NCI-H345 (cell line): ENCODE results near the gene CALML6.
"Not testable (repeated sequence)": the region's sequence is repeated elsewhere in the genome, so short reads cannot be mapped to it uniquely, and the experiment has no call there.

ENCODE experiments used
- DNase-seq: peaks from one replicate; lab custom pipeline; 2025; lab: John Stamatoyannopoulos, UW

The CALML6 gene

DNA sequence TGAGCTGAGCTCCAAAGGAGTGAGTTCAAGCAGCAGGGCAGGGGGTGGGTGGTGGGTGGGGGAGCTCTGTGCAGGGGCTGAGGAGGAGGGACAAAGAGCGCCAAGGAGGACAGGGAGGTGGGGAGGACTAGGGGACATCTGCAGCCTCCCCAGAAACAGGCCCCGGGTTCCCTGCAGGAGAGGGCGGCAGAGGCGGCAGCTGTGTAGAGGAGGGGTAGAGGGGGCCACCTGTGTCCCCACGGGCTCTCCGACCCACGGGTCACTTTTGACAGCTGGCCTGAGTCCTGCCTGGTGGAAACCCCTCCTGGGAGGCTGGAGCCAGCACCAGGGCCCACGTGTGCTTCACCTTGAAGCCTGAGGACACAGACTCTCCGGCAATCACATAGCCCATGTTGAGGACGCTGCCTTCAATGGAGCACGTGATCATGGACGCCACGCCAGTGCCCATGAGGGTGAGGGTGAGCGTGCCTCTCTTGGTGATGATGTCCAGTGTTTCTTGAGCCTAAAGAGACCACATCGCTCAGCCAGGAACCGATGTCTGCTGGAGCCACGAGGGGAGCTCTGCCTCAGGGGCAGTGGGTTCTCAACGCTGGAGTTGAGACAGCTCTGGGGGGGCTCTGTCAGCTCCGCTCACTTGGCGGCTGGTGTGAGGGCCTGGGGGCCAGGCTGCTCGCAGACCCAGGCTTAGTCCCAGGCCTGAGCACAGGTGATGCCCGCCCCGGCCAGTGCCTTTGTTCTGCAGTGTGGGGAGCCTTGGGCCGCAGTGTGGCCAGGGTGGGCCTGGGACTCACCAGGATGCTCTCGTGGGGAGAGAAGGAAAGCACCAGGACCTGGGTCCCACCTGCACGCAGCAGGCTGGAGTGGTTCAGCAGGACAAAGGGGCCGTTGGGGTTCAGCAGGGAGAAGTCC is 10.6 kb downstream of the CALML6 start:
- no peak for DNase-seq

DNA sequence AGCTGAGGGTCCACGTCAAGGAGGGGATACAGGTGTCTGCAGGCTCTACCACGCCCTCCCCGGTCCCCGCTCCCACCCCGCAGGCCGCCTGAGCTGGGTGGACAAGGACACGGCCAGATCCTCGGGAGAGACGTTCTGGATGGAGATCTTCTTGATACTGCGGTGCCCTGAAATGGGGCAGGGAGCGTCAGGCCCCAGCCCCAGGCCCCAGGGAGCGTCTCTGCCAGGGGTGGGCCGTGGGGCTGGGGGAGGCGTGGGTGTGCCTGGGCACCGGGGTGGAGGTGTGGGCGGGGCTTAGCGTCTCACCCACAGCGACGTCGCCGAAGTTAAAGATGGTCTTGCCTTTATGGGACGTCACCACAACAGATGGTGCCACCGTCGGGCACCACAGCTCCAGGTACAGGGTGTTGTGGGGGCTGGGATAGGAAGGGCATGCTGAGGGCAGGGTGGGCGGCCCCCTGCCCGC is 11.3 kb downstream of the CALML6 start:
- DNase-seq = no peak

DNA sequence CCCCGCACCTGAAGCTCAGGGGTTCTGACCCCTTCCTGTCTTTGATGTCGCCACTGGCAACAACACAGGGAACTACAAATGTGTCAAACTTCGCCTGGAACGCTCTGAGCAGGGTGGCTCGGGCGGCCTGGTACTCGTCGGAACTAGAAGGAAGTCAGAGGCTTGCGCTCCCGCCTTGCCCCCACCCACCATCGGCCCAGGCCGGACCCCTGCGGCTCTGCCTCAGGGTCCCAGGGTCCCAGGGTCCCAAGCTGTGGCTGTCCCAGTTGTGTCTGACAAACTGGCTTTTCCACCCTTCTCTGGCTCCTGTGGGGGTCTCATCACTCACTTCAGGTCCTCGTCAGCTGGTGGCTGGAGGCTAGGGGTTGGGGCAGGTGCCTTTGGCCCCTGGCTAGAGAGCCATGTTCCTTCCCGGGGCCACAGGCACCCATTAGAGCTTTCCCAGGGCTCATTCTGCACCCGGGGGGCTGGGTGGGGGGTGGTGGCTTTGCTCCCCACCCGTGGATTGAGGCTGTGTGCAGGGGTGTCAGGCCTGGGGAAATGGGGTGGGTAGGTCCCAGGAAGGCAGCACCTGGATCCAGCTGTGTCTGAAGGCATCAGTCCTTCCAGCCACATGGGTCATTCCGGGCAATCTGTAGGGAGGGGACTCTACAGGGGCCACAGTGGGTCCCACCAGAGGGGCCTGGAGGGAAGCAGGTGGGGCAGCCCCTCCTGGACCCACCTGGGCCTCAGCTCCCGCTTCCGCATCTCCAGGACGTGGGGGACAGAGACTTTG is 12.0 kb downstream of the CALML6 start:
- DNase-seq = no peak

DNA sequence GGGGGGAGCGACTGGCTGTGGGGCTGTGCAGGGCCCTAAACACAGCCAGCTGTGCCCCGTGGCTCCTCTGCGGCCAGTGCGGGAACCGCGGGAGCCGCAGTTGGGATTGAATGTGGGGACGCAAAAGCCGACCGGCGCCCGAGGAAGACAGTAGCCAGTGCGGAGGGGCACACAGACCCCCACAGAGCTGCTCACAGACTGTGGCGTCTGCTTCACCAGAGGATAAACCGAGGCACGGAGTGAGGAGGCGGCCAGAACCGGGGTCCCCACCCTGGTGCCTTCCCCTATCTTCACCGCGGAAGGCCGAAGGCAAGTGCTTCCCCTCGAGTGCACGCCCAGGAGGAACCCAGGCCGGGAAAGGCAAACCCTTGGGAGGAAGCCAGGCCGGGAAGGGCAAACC is 12.7 kb downstream of the CALML6 start:
- no peak for DNase-seq

DNA sequence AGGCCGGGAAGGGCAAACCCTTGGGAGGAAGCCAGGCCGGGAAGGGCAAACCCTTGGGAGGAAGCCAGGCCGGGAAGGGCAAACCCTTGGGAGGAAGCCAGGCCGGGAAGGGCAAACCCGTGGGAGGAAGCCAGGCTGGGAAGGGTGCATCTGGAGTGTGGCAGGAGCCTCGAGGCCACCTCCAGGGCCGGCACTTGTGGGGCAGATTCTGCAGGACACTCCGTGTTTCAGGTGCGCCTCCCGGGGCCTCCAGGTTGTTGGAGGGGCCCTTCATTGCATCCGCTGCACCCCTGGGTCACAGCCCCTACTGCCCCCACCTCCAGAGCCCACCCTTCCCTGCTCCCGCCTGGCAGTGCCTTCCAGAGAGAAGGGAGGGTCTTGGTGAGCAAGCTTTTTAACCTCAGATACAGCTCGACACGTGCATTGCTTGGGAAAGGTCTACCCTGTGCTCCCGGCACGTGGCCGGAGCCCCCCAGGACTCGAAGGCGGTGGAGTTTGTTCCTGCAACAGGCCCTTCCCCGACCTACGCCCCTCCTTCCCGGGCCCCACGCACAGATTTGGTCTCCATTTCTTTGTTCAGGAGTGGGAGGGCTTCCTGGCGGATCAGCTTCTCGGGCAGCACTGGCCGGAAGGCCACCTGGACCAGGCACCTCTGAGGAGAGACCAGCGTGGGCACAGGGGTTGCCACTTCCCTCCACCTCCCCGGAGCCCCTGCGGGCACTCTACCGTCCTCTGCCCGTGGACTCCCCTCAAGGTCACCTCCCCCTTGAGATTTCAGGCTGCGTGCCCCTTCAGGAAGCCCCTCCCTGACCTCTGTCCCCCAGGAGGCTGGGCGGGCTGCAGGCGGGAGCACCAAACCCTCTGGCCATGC is 13.4 kb downstream of the CALML6 start:
- DNase-seq = no peak

DNA sequence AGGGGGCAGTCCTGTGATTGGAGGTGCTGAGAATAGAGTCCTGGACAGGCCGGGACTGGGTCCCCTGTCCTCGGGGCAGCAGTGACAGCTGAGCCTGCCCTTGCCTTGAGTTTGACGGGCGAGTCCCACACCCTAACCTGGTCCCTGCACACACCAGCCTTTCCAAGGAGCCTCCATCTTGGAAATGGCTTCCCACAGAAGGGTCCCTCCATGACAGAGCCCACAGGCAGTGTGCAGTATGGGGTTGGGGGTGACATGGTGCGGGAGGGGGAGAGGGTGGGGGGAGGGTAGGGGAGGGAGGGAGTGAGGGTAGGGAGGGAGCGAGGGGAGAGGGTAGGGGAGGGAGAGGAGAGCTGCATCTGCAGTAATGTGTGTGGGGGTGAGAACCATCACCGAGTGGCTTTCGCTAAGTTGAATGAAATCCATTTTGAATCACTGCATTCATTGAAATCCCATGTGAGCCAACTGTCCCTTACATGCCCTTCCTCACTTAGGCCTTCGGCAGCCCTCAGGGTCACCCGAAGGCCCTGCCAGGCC is 14.1 kb downstream of the CALML6 start:
- no peak for DNase-seq

DNA sequence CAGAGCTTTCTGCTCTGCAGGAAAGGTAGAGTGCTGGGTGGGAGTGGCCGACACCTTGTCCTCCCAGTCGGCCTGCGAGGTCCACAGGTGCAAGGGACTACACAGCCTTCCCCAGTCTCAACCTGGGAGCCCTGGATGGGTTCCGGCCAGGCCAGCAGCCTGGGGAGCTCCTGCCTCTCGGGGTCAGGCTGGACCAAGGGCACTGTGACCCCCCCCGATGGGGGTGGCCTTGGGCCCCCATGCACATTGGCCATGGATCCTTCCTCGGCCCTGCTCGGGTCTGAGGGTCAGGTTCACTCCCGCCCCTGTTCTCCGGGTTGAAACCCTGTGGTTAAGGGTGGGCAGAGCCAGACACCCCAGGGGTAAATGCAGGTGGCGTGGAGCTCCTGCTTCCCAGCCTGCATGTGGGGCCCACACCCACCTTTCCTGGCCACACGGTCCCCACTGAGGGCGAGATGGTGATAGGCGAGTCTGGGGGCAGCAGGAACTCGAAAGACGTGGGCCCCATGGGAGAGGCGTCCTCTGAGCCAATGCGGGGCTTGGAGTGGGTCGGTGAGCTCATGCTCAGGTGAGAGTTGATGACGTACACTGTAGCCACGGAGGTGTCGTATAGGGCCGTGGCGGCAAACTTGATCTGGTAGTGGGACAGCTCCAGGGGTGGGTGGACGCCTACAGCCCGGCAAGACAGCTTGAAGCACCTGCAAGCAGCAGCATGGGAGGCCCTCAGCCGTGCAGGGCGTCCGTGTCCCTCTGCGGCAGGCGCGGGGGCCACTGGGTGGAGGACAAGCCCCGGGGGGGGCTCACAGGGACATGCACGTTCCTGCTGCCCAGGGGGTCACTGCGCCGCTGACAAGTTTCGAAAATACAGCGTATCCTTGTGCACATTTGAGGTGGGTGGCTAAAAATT is 14.8 kb downstream of the CALML6 start:
- no peak for DNase-seq

DNA sequence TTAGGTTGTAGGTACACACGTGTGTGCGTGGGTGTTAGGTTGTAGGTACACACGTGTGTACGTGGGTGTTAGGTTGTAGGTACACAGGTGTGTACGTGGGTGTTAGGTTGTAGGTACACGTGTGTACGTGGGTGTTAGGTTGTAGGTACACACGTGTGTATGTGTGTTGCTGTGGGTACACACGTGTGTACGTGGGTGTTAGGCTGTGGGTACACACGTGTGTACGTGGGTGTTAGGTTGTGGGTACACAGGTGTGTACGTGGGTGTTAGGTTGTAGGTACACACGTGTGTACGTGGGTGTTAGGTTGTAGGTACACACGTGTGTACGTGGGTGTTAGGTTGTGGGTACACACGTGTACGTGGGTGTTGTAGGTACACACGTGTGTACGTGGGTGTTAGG is 19.8 kb downstream of the CALML6 start:
- not testable (repeated sequence) for DNase-seq

DNA sequence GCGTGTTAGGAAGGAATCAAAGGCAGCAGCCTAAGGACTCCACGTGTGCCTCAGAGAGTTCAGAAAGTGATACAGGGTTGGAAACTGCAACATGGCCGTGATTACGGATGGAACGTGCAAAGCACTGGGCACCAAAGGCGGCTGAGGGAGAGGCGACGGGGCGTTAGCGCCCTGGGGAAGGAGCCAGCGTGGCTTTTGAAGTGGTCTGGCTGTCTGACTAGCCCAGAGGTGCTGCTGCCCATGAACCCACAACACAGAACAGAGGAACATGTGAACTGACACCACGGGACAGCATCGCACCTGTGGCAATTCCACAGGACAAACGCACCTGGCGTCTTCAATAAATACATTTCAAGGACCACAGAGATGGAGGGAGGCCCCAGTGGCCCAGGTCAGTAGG is 22.0 kb downstream of the CALML6 start:
- no peak for DNase-seq

DNA sequence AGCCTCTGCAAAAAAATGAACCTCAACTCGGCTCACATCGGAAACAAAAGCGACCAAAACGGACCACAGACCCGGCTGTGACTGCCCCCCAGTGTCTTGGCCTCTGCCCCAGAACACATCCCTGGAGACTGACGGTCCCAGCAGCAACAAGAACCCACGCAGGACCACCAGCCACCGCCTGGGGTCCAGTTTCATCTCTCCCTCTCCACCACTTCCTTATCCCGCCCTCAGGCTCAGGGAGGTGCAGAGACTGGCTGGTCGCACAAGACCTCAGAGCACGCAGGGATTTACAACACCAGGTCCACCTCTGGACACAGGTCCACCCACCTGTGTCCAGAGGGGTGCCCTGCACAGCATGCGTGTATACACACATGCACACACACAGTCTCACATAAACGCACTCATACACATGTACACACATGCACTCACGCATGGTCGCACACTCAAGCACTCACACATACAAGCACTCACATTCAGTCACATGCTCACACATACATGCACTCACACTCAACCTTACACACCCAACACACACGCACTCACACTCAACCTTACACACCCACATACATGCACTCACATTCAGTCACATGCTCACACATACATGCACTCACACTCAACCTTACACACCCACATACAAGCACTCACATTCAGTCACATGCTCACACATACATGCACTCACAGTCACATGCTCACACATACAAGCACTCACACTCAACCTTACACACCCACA is 22.7 kb downstream of the CALML6 start:
- DNase-seq = no peak

DNA sequence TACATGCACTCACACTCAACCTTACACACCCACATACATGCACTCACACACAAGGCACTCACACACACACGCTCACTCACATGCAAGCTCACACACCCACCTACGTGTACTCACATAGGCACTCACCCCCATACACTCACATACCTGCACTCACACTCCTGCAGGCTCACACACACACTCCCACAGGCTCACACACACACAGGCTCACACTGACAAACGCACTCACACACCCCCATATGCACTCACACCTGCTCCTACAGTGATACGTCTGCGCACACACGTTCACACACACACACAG is 23.2 kb downstream of the CALML6 start:
- DNase-seq = no peak

DNA sequence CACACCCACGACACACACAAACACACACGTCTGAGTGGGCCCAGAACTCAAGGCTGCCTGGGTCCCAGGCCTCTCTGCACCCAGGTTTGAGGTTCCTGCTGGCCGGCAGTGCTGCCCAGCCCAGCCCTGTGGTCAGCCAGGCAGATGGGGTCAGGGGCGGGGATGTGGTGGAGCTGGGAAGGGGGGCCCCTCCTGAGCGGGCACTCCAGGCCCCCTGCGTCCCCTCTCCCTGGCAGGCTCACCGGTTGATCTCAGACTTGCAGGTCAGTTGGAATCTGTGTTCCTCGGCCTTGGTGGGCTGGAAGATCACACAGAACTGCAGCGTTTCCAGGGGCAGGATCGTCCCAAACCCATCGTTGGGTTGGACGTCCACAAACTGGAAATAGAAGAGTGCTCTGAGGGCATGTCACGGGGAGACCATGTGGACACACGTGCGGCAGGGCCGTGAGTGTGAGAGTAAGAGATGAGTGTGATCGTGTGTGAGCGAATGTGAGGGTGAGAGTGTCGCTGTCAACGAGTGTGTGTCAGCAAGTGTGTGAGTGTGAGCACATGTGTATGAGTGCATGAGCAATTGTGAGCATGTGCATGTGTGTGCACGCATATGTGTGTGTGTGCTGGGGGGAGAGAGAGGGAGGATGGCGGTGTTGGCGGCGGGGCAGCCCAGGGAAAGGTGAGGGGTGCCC is 23.7 kb downstream of the CALML6 start:
- DNase-seq = no peak

DNA sequence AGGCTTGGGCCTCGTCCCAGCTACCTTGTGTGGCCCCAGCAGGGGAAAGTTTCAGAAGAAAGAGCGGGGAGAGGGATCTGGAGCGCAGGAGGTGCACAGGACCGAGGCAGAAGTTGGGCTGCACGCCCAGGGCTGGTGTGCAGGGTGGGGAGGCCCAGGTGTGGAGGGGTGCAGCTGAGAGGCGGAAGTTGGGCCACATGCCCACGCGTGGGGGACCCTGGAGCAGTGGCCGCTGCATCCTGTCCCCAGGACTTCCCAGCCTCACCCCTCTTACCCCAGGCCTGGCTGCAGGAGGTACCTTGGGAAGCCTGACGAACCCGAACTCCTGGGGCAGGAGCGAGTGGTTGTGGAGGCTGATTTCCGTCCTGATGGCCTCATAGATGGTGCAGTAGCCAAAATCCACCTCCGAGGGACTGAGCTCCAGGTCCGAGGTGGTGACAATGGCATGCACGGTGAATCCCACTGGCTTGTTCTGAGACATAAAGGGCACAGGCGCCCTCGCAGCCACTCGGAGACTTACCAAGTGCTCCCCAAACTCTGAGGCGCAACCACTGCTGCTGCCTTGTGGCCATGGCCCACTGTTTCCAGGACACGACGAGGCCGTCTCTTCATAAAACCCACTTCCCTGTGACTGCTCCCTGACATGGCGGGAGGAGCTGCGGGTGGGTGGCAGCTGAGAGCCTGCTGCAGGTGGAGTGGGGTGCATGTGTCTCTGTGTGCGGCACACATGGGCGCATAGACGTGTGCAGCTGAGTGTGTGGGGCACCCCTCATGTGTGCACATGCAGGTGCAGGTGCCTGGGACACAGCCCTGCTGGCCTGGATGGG is 24.4 kb downstream of the CALML6 start:
- DNase-seq = no peak

DNA sequence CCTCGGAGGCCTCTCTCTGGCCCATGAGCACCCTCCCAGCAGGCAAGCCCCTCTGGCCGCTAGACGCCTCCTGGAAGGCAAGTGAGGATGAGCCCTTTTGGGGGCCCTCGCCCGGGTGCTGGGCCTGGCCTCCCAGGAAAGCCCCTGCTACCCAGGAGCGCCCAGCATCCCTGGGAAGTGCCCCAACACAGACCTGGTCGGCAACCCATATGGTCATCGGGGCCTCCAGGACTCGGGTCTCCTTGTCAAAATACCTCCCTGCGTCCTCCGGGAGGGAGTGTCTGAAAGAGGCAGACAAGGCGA is 25.0 kb downstream of the CALML6 start:
- no peak for DNase-seq

DNA sequence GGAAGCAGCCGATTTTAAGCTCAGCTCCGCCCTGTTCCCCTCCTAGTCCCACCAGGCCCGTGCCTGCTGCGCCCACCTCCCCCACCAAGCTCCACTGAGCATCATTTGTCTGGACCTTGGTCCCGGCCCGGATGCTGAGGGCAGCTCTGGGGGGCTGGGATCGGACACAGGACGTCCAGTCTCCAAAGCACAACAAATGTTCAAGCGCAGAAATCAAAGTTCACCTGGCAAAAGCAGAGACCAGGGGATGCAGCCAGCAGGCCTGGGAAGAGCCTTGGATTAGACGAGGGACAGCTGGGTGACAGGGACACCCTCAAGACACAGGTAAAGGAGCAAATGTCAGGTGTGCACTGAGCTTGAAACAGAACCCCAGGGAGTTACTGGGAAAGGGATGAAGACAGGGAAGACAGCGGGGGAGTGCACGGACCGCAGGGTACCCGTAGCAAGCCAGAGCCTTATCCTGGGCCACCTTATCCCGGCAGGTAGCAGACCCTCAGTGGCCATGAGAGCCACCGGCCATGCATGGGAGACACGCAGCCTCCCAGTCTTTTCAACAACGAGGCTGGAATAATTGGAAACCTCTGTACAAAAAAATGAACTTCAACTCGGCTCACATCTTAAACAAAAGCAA is 26.3 kb downstream of the CALML6 start:
- no peak for DNase-seq

DNA sequence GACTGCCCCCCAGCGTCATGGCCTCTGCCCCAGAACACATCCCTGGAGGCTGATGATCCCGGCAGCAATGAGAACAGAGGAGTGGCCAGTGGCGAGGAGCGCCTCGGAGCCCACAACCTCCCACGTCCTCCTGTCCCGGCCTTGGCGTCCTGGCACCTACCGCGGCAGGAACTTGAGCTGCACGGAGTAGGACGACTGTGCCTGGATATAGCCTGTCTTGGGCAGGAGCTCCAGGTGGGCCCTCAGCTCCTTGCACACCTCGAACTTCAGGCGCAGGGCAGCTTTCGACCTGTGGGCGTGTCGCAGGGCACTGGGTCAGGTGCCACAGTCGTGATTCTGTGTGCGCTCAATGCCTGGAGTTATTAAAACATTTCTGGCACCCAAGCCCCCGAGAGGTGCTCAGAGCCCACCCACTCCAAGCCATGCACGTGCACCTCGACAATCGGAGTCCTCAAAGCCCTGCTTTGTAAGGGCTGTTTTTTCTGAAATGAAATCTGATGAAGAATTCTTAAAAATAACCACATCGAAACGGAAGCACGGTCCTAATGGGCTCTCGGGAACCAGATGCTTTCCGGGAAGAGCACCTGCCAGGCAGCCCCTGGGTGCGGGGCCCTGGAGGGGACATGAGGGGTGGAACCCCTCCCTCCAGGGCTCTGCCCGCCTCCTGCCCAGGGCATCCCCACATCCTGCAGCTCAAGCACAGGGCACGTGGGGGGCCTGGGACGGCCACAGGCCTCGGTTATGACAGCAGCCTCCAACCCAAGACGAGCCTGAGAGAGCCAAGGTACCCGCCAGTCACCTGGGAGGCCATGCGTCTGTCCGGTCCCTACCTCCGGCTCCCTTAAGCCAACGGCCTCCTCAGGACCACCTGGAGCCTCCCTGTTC is 27.1 kb downstream of the CALML6 start:
- no peak for DNase-seq
